Stimulated activated CD8-positive, alpha-beta memory T cell treated with anti-CD3 and anti-CD28 coated beads, Interleukin-7, amount 100 ng/mL, for 48 hours (primary cell): ENCODE results near the gene PIP5KL1.

ENCODE experiments used
- DNase-seq, 2 donors: peaks; one replicate each; pipeline ENCODE4 v3.0.0-alpha.2; 2020; ENCODE audit warnings: low read depth in 1 of 2; ENCODE audit errors: extremely low read depth in 1 of 2

Gene PIP5KL1

GRCh38 chr9:127935765-127936221, 5.2 kb upstream of the PIP5KL1 start:
- DNase-seq = no peak

- DNase-seq = no peak
These were observed 4.4 kb upstream of the PIP5KL1 start for GRCh38 chr9:127934986-127935385.

GRCh38 chr9:127934248-127934647, 3.7 kb upstream of the PIP5KL1 start:
- DNase-seq = no peak

GRCh38 chr9:127931092-127931881, 710 bp upstream of the PIP5KL1 start:
- DNase-seq = no peak

GRCh38 chr9:127929625-127929979, 975 bp downstream of the PIP5KL1 start:
- DNase-seq = no peak

GRCh38 chr9:127928676-127929624, 1.6 kb downstream of the PIP5KL1 start:
- DNase-seq = no peak

- DNase-seq = no peak
These were observed 2.4 kb downstream of the PIP5KL1 start for GRCh38 chr9:127927988-127928675.

- DNase-seq = peak in 1 of 2 donors; percentile 69
These were observed 3.2 kb downstream of the PIP5KL1 start for GRCh38 chr9:127927201-127927987.

- no peak for DNase-seq
These were observed 3.7 kb downstream of the PIP5KL1 start for GRCh38 chr9:127926906-127927200.

GRCh38 chr9:127925959-127926905, 4.3 kb downstream of the PIP5KL1 start:
- DNase-seq = no peak

- DNase-seq = no peak
These were observed 5.7 kb downstream of the PIP5KL1 start for GRCh38 chr9:127924736-127925444.

GRCh38 chr9:127923771-127924170, 6.8 kb downstream of the PIP5KL1 start:
- no peak for DNase-seq

GRCh38 chr9:127923046-127923445, 7.5 kb downstream of the PIP5KL1 start:
- DNase-seq = no peak

GRCh38 chr9:127921557-127922120, 8.9 kb downstream of the PIP5KL1 start:
- no peak for DNase-seq

- DNase-seq = no peak
These were observed 9.8 kb downstream of the PIP5KL1 start for GRCh38 chr9:127920794-127921193.

- DNase-seq = no peak
These were observed 11.2 kb downstream of the PIP5KL1 start for GRCh38 chr9:127919253-127919815.

- DNase-seq = no peak
These were observed 12.1 kb downstream of the PIP5KL1 start for GRCh38 chr9:127918183-127919107.
